Trophoblast cell (in vitro differentiated cells and primary cell): Measurements from ENCODE around the gene ACOD1.

Source experiments
- DNase-seq, 2 donors: peaks; one replicate each; pipeline ENCODE4 v3.0.0-alpha.2; 2016
- H2AFZ ChIP-seq: 2 replicates; pipeline ENCODE4 v1.6.1; 2013; ENCODE audit warnings: low read length, moderate library complexity, mild to moderate bottlenecking; ENCODE audit not compliant: insufficient read depth, poor library complexity
- H2AK5ac ChIP-seq: 2 replicates; pipeline ENCODE4 v1.6.1; 2013; ENCODE audit warnings: mild to moderate bottlenecking, low read length
- H2BK120ac ChIP-seq: 2 replicates; pipeline ENCODE4 v1.6.1; 2013; ENCODE audit warnings: low read length, mild to moderate bottlenecking, moderate library complexity; ENCODE audit not compliant: insufficient read depth, poor library complexity
- H2BK12ac ChIP-seq: 2 replicates; pipeline ENCODE4 v1.6.1; 2013; ENCODE audit warnings: mild to moderate bottlenecking, low read length, moderate library complexity
- H2BK5ac ChIP-seq: 2 replicates; pipeline ENCODE4 v1.6.1; 2013; ENCODE audit warnings: low read length, low read depth, moderate library complexity, mild to moderate bottlenecking; ENCODE audit not compliant: poor library complexity
- H3K14ac ChIP-seq: 2 replicates; pipeline ENCODE4 v1.6.1; 2013; ENCODE audit warnings: mild to moderate bottlenecking, low read length
- H3K18ac ChIP-seq: 2 replicates; pipeline ENCODE4 v1.6.1; 2013; ENCODE audit warnings: mild to moderate bottlenecking, low read length
- H3K23ac ChIP-seq: 2 replicates; pipeline ENCODE4 v1.6.1; 2013; ENCODE audit warnings: low read length
- H3K27ac ChIP-seq: 2 replicates; pipeline ENCODE4 v1.5.1; 2013; ENCODE audit warnings: low read depth, mild to moderate bottlenecking, inconsistent platforms, low read length, moderate library complexity
- H3K27me3 ChIP-seq: 2 replicates; pipeline ENCODE4 v1.6.1; 2013; ENCODE audit warnings: inconsistent platforms, mild to moderate bottlenecking, low read length, moderate library complexity; ENCODE audit not compliant: insufficient read depth
- H3K36me3 ChIP-seq, 2 experiments: 1 replicate in 1 of 2; 2 replicates in 1 of 2; pipeline ENCODE4 v1.6.1; 2013; ENCODE audit warnings: low read length in 2 of 2, mild to moderate bottlenecking in 2 of 2, moderate library complexity in 1 of 2; ENCODE audit not compliant: insufficient read depth in 2 of 2, control insufficient read depth in 1 of 2
- H3K4ac ChIP-seq: 2 replicates; pipeline ENCODE4 v1.6.1; 2013; ENCODE audit warnings: low read depth, mild to moderate bottlenecking, low read length, moderate library complexity
- H3K4me1 ChIP-seq, 2 experiments: 1 replicate in 1 of 2; 2 replicates in 1 of 2; pipeline ENCODE4 v1.6.1; 2013; ENCODE audit warnings: low read length in 2 of 2, mild to moderate bottlenecking in 2 of 2, moderate library complexity in 1 of 2; ENCODE audit not compliant: insufficient read depth in 2 of 2, control insufficient read depth in 1 of 2
- H3K4me2 ChIP-seq: 2 replicates; pipeline ENCODE4 v1.6.1; 2013; ENCODE audit warnings: inconsistent platforms, mild to moderate bottlenecking, low read length, moderate library complexity
- H3K4me3 ChIP-seq: 2 replicates; pipeline ENCODE4 v1.5.1; 2013; ENCODE audit warnings: mild to moderate bottlenecking, low read depth, low read length, inconsistent platforms
- H3K79me1 ChIP-seq: one replicate; pipeline ENCODE4 v1.6.1; 2013; ENCODE audit warnings: low read length
- H3K79me2 ChIP-seq: 2 replicates; pipeline ENCODE4 v1.6.1; 2013; ENCODE audit warnings: low read length, mild to moderate bottlenecking; ENCODE audit not compliant: control insufficient read depth, insufficient read depth, poor library complexity
- H3K9ac ChIP-seq: 2 replicates; pipeline ENCODE4 v1.6.1; 2013; ENCODE audit warnings: mild to moderate bottlenecking, low read length
- H3K9me3 ChIP-seq: 2 replicates; pipeline ENCODE4 v1.6.1; 2013; ENCODE audit warnings: low read depth, mild to moderate bottlenecking, control low read depth, inconsistent platforms, low read length; ENCODE audit not compliant: insufficient read depth
- H4K12ac ChIP-seq: 2 replicates; pipeline ENCODE4 v1.6.1; 2013; ENCODE audit warnings: low read depth, mild to moderate bottlenecking, low read length, moderate library complexity
- H4K8ac ChIP-seq: 2 replicates; pipeline ENCODE4 v1.6.1; 2013; ENCODE audit warnings: low read depth, mild to moderate bottlenecking, low read length, moderate library complexity
- H4K91ac ChIP-seq: one replicate; pipeline ENCODE4 v1.6.1; 2013; ENCODE audit warnings: low read depth, mild to moderate bottlenecking, low read length, moderate library complexity
- WGBS: extraction: QIAGEN DNeasy Blood & Tissue Kit; methylation state at CpG from one replicate; pipeline ENCODE4 v1.1.7; 2013; ENCODE audit warnings: missing lambda C conversion rate; ENCODE audit not compliant: insufficient read length, insufficient coverage; ENCODE audit errors: extremely low coverage; 5-methylcytosine and 5-hydroxymethylcytosine counted together

Gene ACOD1

DNA sequence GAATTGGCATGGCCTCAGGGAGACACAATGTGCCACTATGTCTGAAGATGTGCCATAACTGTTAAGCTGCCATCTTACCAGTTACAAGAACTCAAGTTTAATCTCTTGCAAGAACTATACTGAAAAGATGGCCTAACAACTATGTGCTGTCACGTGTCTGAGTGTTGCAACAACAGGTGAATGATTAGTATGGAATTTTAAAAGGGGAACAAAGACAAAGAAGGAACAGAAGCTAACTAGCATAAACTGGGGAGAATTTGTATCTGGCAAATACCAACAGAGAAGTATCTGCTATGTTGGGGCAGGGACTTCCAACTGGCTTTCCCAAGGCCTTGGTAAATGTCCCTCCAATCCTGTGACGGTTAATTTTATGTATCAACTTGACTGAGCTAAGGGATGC, 11.5 kb upstream of the ACOD1 start:
- no peaks in the 10 kb centered on the region for H3K27me3 ChIP-seq
- H3K4me2 ChIP-seq = no peak overlapping the region
- no peak overlapping the region for H2BK12ac ChIP-seq
- DNase-seq = peak; percentile 15 to 71
- H3K9me3 ChIP-seq = no peaks in the 10 kb centered on the region
- WGBS = no CpG with 5 or more reads among the region's 2 CpGs
- no peak overlapping the region for H2BK120ac ChIP-seq
- no peak overlapping the region for H3K4ac ChIP-seq
- H3K18ac ChIP-seq = no peak overlapping the region
- no peak overlapping the region for H3K27ac ChIP-seq
- no peaks in the 10 kb centered on the region for H3K36me3 ChIP-seq
- no peak overlapping the region for H2AK5ac ChIP-seq
- no peak overlapping the region for H3K4me3 ChIP-seq
- no peak overlapping the region for H4K12ac ChIP-seq
- no peak overlapping the region for H2AFZ ChIP-seq
- no peak overlapping the region for H3K9ac ChIP-seq
- no peak overlapping the region for H2BK5ac ChIP-seq
- no peak overlapping the region for H3K23ac ChIP-seq
- H3K4me1 ChIP-seq = no peaks in the 10 kb centered on the region
- H3K14ac ChIP-seq = no peak overlapping the region
- no peak overlapping the region for H4K91ac ChIP-seq
- H3K79me2 ChIP-seq = no peaks in the 10 kb centered on the region
- no peaks in the 10 kb centered on the region for H3K79me1 ChIP-seq
- H4K8ac ChIP-seq = no peak overlapping the region

DNA sequence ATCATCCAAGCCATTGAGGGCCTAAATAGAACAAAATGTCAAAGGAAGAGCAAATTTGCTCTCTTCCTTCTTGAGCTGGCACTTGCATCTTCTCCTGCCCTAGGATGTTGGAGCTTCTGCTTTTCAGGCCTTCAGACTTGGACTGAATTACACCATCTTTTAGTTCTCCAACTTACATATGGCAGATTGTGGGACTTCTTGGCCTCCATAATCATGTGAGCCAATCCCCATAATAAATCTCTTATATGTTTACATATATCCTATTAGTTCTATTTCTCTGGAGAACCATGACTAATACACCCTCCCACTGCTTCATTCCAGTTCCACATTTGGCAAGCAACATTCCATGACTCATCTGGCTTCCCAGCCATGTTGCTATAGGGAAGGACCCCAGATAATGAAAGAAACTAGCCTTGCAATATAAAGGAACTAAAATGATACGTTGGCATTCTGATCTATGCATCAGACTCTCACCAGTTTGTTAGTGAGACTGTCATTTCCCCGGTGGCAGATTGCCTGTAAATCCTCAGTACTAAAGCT, 11.0 kb upstream of the ACOD1 start:
- Histone ChIP-seq H3K14ac (no peak overlapping the region), H3K4me1 (no peaks in the 10 kb centered on the region), H2BK12ac (no peak overlapping the region), H4K12ac (no peak overlapping the region), H3K23ac (no peak overlapping the region), H3K79me2 (no peaks in the 10 kb centered on the region), H2BK5ac (no peak overlapping the region), H2AK5ac (no peak overlapping the region), H3K79me1 (no peaks in the 10 kb centered on the region), H4K91ac (no peak overlapping the region), H3K9ac (no peak overlapping the region), H3K18ac (no peak overlapping the region), H3K27me3 (no peaks in the 10 kb centered on the region), H2BK120ac (no peak overlapping the region), H3K9me3 (no peaks in the 10 kb centered on the region), H2AFZ (no peak overlapping the region), H3K4me2 (no peak overlapping the region), H3K36me3 (no peaks in the 10 kb centered on the region), H3K4ac (no peak overlapping the region), H4K8ac (no peak overlapping the region), H3K27ac (no peak overlapping the region), H3K4me3 (no peak overlapping the region)
- peak; percentile 66 to 89 for DNase-seq
- WGBS = no CpG with 5 or more reads among the region's 2 CpGs

DNA sequence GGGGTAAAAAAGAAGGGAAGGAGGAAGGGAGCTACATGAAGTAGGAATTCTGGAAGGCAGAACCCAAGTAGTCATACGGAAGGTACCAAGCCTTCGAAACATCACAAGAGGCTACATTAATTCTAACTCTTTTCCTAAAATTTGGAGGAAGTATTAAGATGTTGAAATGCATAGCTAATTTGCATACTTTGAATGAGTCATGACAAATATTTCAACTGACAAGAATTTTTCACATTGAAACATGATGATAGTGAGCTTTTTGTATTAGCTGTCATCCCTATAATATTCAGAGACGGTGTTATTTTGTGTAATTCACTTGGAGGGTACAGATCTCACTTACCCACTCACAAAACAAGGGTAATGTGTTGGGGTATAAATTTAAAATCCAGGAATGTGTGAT, 9.1 kb upstream of the ACOD1 start:
- Histone ChIP-seq H3K9me3 (no peaks in the 10 kb centered on the region), H3K27ac (no peak overlapping the region), H4K8ac (no peak overlapping the region), H3K18ac (no peak overlapping the region), H3K9ac (no peak overlapping the region), H3K4me1 (no peaks in the 10 kb centered on the region), H2BK12ac (no peak overlapping the region), H3K4me3 (no peak overlapping the region), H3K27me3 (no peaks in the 10 kb centered on the region), H2AK5ac (no peak overlapping the region), H3K14ac (no peak overlapping the region), H4K12ac (no peak overlapping the region), H3K4me2 (no peak overlapping the region), H4K91ac (no peak overlapping the region), H3K36me3 (no peaks in the 10 kb centered on the region), H3K79me2 (no peaks in the 10 kb centered on the region), H2BK5ac (no peak overlapping the region), H3K23ac (no peak overlapping the region), H2BK120ac (no peak overlapping the region), H3K79me1 (no peaks in the 10 kb centered on the region), H2AFZ (no peak overlapping the region), H3K4ac (no peak overlapping the region)
- WGBS = no CpG with 5 or more reads among the region's 3 CpGs
- peak; percentile 37 to 79 for DNase-seq

DNA sequence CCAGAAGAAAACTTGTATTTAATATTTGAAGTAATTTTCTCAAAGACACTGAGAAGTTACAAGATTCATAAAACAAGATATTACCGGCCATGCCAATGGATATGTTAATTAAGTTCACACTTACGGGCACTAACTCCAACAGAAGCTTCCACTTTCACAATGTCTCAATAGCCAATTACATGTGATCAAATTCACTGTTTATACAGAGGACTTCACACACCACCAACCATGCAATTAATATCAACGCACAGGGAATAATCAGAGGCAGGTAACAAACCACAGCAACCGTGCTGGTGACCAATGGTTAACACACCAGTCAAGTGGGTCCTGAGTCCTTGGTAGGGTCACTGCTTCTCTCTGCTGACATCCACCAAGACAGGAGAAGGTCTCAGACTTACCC, 5.9 kb upstream of the ACOD1 start:
- Histone ChIP-seq H2BK12ac (peak overlapping the region; percentile 44), H3K27ac (no peak overlapping the region), H3K79me1 (peaks cover 1% of the 10 kb centered on the region), H2AFZ (no peak overlapping the region), H4K8ac (no peak overlapping the region), H3K36me3 (no peaks in the 10 kb centered on the region), H3K14ac (no peak overlapping the region), H3K9me3 (no peaks in the 10 kb centered on the region), H3K79me2 (no peaks in the 10 kb centered on the region), H3K9ac (no peak overlapping the region), H2BK5ac (no peak overlapping the region), H3K4me3 (no peak overlapping the region), H3K4me2 (no peak overlapping the region), H2BK120ac (no peak overlapping the region), H3K4ac (no peak overlapping the region), H4K91ac (no peak overlapping the region), H2AK5ac (no peak overlapping the region), H3K27me3 (no peaks in the 10 kb centered on the region), H3K4me1 (no peaks in the 10 kb centered on the region), H3K23ac (no peak overlapping the region), H3K18ac (no peak overlapping the region), H4K12ac (no peak overlapping the region)
- no CpG with 5 or more reads among the region's 4 CpGs for WGBS
- no peak for DNase-seq
